BE2C (cell line): ENCODE data around the gene C1orf50.

Source experiments
- DNase-seq: peaks from one replicate; pipeline ENCODE4 v3.0.0-alpha.2; 2020
- H3K27me3 ChIP-seq: fragments of 250-450 bp; sonication (Bioruptor Pico); 2 replicates; pipeline ENCODE4 v1.5.1; 2020; ENCODE audit warnings: mild to moderate bottlenecking
- H3K36me3 ChIP-seq: fragments of 250-450 bp; sonication (Bioruptor Pico); 2 replicates; pipeline ENCODE4 v1.5.1; 2020; ENCODE audit warnings: mild to moderate bottlenecking
- H3K4me1 ChIP-seq: fragments of 250-450 bp; sonication (Bioruptor Pico); 2 replicates; pipeline ENCODE4 v1.5.1; 2020
- H3K4me3 ChIP-seq: 2 replicates; pipeline ENCODE4 v1.5.1; 2011; ENCODE audit warnings: low read depth, low read length
- H3K9me3 ChIP-seq: fragments of 250-450 bp; sonication (Bioruptor Pico); 2 replicates; pipeline ENCODE4 v1.5.1; 2020
- TF ChIP-seq, protein P1 (sequence below): IDR thresholded peaks from 2 replicates; pipeline ENCODE4 v1.5.1; 2012; ENCODE audit warnings: mild to moderate bottlenecking, low read depth, low read length

C1orf50 gene

GRCh38 chr1:42815941-42816584 lies 49.0 kb downstream of the C1orf50 start:
- H3K4me3 ChIP-seq = peak overlapping the region; percentile 71
- no peaks in the 10 kb centered on the region for H3K36me3 ChIP-seq
- H3K9me3 ChIP-seq = no peaks in the 10 kb centered on the region
- TF ChIP-seq, protein P1, sequence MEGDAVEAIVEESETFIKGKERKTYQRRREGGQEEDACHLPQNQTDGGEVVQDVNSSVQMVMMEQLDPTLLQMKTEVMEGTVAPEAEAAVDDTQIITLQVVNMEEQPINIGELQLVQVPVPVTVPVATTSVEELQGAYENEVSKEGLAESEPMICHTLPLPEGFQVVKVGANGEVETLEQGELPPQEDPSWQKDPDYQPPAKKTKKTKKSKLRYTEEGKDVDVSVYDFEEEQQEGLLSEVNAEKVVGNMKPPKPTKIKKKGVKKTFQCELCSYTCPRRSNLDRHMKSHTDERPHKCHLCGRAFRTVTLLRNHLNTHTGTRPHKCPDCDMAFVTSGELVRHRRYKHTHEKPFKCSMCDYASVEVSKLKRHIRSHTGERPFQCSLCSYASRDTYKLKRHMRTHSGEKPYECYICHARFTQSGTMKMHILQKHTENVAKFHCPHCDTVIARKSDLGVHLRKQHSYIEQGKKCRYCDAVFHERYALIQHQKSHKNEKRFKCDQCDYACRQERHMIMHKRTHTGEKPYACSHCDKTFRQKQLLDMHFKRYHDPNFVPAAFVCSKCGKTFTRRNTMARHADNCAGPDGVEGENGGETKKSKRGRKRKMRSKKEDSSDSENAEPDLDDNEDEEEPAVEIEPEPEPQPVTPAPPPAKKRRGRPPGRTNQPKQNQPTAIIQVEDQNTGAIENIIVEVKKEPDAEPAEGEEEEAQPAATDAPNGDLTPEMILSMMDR = no peak
- 0 out of 2 replicates have a peak, but pooled peaks cover 3% of the 10 kb centered on the region for H3K4me1 ChIP-seq
- H3K27me3 ChIP-seq = no peaks in the 10 kb centered on the region
- no peak for DNase-seq

DNA sequence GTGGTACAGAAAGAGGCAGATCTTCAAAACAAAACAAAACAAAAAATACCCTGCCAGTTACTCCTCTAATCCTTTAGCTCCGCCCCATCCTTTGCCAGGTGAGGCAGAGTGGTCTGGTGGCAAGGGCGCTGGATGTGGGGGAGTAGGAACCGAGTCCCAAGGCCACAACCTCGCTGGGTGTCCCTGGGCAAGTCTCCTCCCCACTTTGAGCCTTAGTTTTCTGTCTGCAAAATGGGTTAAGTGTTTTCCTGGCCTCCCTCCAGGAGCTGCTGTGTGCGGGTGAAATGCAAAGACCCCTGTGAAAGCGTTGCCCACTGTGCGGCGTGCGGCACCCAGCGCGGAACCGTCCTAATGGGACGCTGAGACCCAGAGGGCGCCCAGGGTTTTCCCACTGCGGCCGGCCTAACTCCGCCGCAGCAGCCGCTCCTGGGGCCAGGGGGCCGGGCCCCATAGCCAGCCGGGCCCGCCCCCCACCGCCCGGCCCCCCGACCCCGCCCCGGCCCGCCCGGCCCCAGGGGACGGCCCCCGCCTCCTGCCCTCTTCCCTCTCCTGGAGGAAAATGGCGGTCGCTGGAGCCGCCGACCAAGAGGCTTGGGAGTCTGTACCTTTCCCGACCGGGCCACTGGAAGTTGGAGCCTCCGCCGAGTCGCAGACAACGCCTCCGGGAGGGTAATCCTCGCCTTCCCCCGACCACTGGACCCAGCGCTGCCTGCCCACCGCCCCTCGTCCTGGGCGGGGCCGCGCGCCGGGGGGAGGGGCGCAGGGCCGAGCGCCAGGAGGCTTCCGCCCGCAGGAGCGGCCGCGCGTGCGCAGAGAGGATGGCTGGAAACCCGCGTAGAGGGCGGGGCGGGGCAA lies 49.8 kb downstream of the C1orf50 start, which contains the start of the genes ERMAP and SVBP:
TSS of gene ERMAP (plus strand) at position 538 of the 855 bp plus-strand sequence. CDS start 13,327 bp downstream, outside the sequence.
TSS of gene SVBP (minus strand) at position 813 of the 855 bp plus-strand sequence. CDS start 853 bp downstream, outside the sequence.
- no peaks in the 10 kb centered on the region for H3K36me3 ChIP-seq
- no peaks in the 10 kb centered on the region for H3K4me1 ChIP-seq
- H3K4me3 ChIP-seq = peak within 1 kb of the TSS; percentile 71
- TF ChIP-seq, protein P1 = no peak
- peak; percentile 88 for DNase-seq
- H3K27me3 ChIP-seq = no peaks in the 10 kb centered on the region
- no peaks in the 10 kb centered on the region for H3K9me3 ChIP-seq

- H3K4me3 ChIP-seq = peak overlapping the region; percentile 55
- no peaks in the 10 kb centered on the region for H3K9me3 ChIP-seq
- no peaks in the 10 kb centered on the region for H3K36me3 ChIP-seq
- no peaks in the 10 kb centered on the region for H3K4me1 ChIP-seq
- TF ChIP-seq, protein P1 = no peak
- no peak for DNase-seq
- H3K27me3 ChIP-seq = no peaks in the 10 kb centered on the region
Measured at GRCh38 chr1:42817440-42817767, 50.4 kb downstream of the C1orf50 start.

DNA sequence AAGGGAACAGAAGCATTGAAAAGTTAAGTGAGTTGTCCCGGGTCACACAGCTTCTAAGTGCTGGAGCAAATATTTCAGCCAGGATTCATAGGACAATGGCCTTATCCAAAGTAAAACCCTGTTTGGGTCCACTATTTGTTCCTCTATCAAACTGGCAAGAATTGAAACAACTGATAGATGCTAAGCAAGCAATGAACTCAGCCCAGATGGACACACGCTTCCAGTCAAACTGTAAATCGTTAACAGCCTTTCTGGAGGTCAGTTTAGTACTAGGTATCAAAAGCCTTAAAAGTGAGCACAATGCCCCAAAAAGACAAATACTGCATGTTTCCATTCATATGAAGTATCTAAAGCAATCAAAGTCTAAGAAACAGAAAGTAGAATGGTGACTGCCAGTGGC lies 50.9 kb downstream of the C1orf50 start:
- no peaks in the 10 kb centered on the region for H3K4me1 ChIP-seq
- no peak for DNase-seq
- TF ChIP-seq, protein P1 = no peak
- H3K27me3 ChIP-seq = no peaks in the 10 kb centered on the region
- no peak overlapping the region for H3K4me3 ChIP-seq
- no peaks in the 10 kb centered on the region for H3K36me3 ChIP-seq
- H3K9me3 ChIP-seq = no peaks in the 10 kb centered on the region

GRCh38 chr1:42820813-42821212 lies 53.8 kb downstream of the C1orf50 start:
- no peaks in the 10 kb centered on the region for H3K9me3 ChIP-seq
- TF ChIP-seq, protein P1 = no peak
- no peak overlapping the region for H3K4me3 ChIP-seq
- no peaks in the 10 kb centered on the region for H3K36me3 ChIP-seq
- no peaks in the 10 kb centered on the region for H3K27me3 ChIP-seq
- no peaks in the 10 kb centered on the region for H3K4me1 ChIP-seq
- DNase-seq = no peak

GRCh38 chr1:42821690-42822089 lies 54.6 kb downstream of the C1orf50 start:
- no peaks in the 10 kb centered on the region for H3K9me3 ChIP-seq
- no peak overlapping the region for H3K4me3 ChIP-seq
- H3K4me1 ChIP-seq = no peaks in the 10 kb centered on the region
- no peaks in the 10 kb centered on the region for H3K36me3 ChIP-seq
- H3K27me3 ChIP-seq = no peaks in the 10 kb centered on the region
- DNase-seq = no peak
- TF ChIP-seq, protein P1 = no peak
